IMR-90 (cell line): ENCODE data around the gene STARD13.

Source experiments
- CEBPB ChIP-seq: IDR thresholded peaks from 2 replicates; pipeline ENCODE4 v1.6.1; 2012; ENCODE audit warnings: low read depth, low read length, improper control_type of control experiment
- CHD1 ChIP-seq: IDR thresholded peaks from 2 replicates; pipeline ENCODE4 v1.6.1; 2012; ENCODE audit warnings: low read depth, low read length, improper control_type of control experiment
- FOS ChIP-seq: fragments of 150-350 bp; IDR thresholded peaks from 2 replicates; pipeline ENCODE4 v1.6.1; 2016; ENCODE audit warnings: low read depth, low read length
- MAFK ChIP-seq: IDR thresholded peaks from 2 replicates; pipeline ENCODE4 v1.6.1; 2012; ENCODE audit warnings: low read depth, low read length, improper control_type of control experiment
- MAZ ChIP-seq: IDR thresholded peaks from 2 replicates; pipeline ENCODE4 v1.6.1; 2012; ENCODE audit warnings: low read depth, mild to moderate bottlenecking, low read length, improper control_type of control experiment, moderate library complexity, borderline replicate concordance
- MXI1 ChIP-seq: IDR thresholded peaks from 2 replicates; pipeline ENCODE4 v1.6.1; 2012; ENCODE audit warnings: low read depth, mild to moderate bottlenecking, low read length, moderate library complexity, borderline replicate concordance
- NFE2L2 ChIP-seq: fragments of 150-350 bp; IDR thresholded peaks from 2 replicates; pipeline ENCODE4 v1.6.1; 2016; ENCODE audit warnings: low read depth, mild to moderate bottlenecking, low read length
- POLR2A ChIP-seq: IDR thresholded peaks from 2 replicates; pipeline ENCODE4 v1.6.1; 2012; ENCODE audit warnings: mild to moderate bottlenecking, low read depth, low read length
- RAD21 ChIP-seq: IDR thresholded peaks from 2 replicates; pipeline ENCODE4 v1.6.1; 2012; ENCODE audit warnings: low read length, improper control_type of control experiment
- RCOR1 ChIP-seq: IDR thresholded peaks from 2 replicates; pipeline ENCODE4 v1.6.1; 2012; ENCODE audit warnings: mild to moderate bottlenecking, low read length, improper control_type of control experiment; ENCODE audit not compliant: insufficient replicate concordance
- RFX5 ChIP-seq: IDR thresholded peaks from 2 replicates; pipeline ENCODE4 v1.8.0; 2012; ENCODE audit warnings: low read depth, mild to moderate bottlenecking, low read length, moderate library complexity
- TF ChIP-seq, protein P1 (sequence below): conservative IDR thresholded peaks from 2 replicates; pipeline ENCODE4 v1.5.1; 2012; ENCODE audit warnings: mild to moderate bottlenecking, low read depth, low read length, improper control_type of control experiment
- TF ChIP-seq, protein P2 (sequence below): fragments of 150-350 bp; IDR thresholded peaks from 2 replicates; pipeline ENCODE4 v1.6.1; 2017; ENCODE audit warnings: mild to moderate bottlenecking, antibody characterized with exemption, low read length, low read depth
- TF ChIP-seq, protein P3 (sequence below): fragments of 150-350 bp; IDR thresholded peaks from 2 replicates; pipeline ENCODE4 v1.6.1; 2016; ENCODE audit warnings: low read depth, mild to moderate bottlenecking, low read length, moderate library complexity, borderline replicate concordance

DNA sequence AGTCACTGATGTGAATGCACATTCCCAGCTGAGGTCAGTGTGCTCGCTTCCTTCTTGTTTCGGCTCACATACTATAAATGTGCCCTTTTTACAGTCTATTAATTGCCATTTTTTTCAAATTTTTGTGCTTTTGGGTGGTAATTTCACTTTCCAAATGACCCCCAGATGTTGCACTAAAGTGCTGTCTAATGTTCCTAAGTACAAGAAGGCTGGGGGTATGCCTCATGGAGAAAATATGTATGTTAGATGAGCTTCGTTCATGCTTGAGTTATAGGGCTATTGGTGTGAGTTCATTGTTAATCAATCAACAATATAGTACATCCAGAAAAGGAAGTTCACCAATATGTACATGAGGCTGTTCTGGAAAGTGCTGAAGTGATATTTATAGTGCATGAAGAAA, 184.7 kb downstream of the STARD13 start:
- no peak for TF ChIP-seq RCOR1
- TF ChIP-seq, protein P1, sequence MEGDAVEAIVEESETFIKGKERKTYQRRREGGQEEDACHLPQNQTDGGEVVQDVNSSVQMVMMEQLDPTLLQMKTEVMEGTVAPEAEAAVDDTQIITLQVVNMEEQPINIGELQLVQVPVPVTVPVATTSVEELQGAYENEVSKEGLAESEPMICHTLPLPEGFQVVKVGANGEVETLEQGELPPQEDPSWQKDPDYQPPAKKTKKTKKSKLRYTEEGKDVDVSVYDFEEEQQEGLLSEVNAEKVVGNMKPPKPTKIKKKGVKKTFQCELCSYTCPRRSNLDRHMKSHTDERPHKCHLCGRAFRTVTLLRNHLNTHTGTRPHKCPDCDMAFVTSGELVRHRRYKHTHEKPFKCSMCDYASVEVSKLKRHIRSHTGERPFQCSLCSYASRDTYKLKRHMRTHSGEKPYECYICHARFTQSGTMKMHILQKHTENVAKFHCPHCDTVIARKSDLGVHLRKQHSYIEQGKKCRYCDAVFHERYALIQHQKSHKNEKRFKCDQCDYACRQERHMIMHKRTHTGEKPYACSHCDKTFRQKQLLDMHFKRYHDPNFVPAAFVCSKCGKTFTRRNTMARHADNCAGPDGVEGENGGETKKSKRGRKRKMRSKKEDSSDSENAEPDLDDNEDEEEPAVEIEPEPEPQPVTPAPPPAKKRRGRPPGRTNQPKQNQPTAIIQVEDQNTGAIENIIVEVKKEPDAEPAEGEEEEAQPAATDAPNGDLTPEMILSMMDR: no peak
- TF ChIP-seq, protein P2, sequence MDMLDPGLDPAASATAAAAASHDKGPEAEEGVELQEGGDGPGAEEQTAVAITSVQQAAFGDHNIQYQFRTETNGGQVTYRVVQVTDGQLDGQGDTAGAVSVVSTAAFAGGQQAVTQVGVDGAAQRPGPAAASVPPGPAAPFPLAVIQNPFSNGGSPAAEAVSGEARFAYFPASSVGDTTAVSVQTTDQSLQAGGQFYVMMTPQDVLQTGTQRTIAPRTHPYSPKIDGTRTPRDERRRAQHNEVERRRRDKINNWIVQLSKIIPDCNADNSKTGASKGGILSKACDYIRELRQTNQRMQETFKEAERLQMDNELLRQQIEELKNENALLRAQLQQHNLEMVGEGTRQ: no peak
- no peak for TF ChIP-seq POLR2A
- no peak for TF ChIP-seq FOS
- no peak for TF ChIP-seq CEBPB
- no peak for TF ChIP-seq RFX5
- TF ChIP-seq, protein P3, sequence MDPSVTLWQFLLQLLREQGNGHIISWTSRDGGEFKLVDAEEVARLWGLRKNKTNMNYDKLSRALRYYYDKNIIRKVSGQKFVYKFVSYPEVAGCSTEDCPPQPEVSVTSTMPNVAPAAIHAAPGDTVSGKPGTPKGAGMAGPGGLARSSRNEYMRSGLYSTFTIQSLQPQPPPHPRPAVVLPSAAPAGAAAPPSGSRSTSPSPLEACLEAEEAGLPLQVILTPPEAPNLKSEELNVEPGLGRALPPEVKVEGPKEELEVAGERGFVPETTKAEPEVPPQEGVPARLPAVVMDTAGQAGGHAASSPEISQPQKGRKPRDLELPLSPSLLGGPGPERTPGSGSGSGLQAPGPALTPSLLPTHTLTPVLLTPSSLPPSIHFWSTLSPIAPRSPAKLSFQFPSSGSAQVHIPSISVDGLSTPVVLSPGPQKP: no peak
- no peak for TF ChIP-seq NFE2L2
- no peak for TF ChIP-seq MAZ
- TF ChIP-seq RAD21: no peak
- TF ChIP-seq CHD1: no peak
- TF ChIP-seq MAFK: no peak
- TF ChIP-seq MXI1: no peak
